GM12801 (cell line): ENCODE data around the gene SNAP25.

Source experiments
- TF ChIP-seq, protein P1 (sequence below): IDR thresholded peaks from one replicate; pipeline ENCODE4 v1.5.1; 2011; ENCODE audit warnings: control low read depth; ENCODE audit not compliant: insufficient read length; ENCODE audit errors: extremely low read depth

The SNAP25 gene

DNA sequence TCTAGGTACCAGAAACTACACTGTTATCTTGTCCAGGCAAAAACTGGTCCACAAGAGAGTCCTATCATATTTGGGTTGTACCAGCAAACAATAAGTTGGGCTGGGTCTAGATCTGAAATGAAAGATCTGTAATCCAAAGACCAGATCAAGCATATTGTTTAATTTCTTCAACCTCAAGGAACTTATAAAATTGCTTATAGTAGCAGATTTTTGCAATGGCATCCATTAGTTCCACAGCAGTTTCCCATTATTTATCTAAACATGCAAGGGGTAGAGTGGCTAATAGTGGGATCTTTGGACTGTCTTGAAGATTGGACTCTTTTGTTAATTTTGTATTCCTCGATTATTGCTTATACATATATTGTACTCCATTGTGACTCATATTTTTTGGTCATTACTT, 40.5 kb upstream of the SNAP25 start:
- TF ChIP-seq, protein P1, sequence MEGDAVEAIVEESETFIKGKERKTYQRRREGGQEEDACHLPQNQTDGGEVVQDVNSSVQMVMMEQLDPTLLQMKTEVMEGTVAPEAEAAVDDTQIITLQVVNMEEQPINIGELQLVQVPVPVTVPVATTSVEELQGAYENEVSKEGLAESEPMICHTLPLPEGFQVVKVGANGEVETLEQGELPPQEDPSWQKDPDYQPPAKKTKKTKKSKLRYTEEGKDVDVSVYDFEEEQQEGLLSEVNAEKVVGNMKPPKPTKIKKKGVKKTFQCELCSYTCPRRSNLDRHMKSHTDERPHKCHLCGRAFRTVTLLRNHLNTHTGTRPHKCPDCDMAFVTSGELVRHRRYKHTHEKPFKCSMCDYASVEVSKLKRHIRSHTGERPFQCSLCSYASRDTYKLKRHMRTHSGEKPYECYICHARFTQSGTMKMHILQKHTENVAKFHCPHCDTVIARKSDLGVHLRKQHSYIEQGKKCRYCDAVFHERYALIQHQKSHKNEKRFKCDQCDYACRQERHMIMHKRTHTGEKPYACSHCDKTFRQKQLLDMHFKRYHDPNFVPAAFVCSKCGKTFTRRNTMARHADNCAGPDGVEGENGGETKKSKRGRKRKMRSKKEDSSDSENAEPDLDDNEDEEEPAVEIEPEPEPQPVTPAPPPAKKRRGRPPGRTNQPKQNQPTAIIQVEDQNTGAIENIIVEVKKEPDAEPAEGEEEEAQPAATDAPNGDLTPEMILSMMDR: no peak

DNA sequence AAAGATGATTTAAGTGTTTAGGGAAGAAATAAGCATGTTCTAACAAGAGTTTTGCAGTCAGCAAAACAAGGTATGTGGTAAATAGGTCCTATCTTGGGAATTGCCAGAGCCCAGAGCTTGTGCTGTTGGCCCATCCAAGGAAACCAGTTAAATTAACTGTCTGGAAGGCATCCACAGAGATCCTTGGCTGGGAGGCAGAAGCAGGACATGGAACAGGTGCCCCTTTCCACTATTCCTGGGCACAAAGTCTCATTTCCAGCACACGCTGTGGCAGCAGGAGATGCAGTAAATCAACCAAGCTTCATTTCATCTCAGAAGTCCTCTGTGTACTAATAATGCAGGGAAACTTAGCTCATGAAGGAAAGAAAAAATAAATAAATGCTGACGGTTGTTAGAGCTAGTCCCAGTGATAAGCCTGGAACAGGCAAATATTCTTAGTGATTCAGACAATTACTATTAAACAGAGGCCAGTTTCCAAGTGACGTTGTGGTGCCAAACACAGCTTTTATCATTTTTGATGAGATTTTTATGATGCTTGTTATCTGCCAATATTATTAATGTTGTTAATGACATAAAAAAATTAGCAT, 39.8 kb upstream of the SNAP25 start:
- TF ChIP-seq, protein P1: no peak

DNA sequence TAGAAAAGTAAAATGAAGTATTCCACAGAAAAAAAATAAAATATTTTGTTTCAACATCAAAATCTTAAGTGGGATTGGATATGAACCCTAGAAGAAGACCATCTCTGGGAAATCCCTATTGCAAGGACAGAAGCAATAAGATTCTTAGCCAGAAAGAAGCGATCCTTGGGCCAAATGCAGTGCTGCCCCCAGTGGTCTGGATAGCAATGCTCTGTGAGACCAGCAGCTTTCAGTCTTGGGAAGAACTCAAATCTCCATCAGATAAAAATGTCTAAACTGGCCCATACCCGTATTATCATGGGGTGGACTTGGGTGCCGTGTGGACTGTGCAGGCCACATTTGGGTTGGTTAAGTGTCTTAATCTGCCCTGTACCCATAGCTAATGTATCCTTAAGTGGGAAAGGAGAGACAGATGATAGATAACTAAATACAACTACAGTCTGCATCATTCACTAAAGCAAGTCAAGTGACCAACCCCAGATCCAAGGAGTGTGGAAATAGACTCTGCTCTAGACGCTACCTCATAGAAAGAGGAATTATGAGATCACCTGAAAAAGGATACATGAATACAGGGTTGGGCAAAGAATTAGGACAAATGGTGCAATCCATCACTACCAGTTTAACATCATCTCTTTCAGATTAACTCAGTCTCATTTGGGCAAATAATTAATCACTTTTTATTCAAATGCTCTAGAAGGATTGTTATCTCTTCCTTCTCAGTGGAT, 38.9 kb upstream of the SNAP25 start:
- TF ChIP-seq, protein P1: no peak

DNA sequence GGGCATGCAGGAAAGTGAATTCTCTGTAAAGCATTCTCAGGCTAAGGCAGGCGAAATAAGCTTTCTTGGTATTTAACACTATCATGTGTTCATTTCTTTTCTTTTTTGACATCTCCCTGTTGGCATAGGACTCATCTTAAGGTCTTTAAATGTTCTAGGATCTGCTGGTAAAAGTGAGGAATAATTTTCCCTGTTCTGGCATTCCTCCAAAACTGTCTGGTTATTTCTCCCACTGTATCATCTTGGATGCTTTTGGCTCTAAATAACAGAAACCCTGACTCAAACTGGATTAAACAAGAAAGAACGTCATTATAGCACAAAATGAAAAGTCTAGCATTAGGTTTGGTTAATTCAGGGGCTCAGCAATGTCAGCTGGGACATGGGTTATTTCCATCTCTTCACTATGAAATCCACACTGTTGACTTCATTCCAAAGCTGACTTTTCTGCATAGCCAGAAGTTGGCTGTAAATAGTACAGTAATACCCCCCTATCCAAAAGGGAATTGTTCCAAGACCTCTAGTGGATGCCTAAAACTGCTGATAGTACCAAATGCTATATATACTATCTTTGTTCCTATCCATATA, 37.9 kb upstream of the SNAP25 start:
- TF ChIP-seq, protein P1: no peak

DNA sequence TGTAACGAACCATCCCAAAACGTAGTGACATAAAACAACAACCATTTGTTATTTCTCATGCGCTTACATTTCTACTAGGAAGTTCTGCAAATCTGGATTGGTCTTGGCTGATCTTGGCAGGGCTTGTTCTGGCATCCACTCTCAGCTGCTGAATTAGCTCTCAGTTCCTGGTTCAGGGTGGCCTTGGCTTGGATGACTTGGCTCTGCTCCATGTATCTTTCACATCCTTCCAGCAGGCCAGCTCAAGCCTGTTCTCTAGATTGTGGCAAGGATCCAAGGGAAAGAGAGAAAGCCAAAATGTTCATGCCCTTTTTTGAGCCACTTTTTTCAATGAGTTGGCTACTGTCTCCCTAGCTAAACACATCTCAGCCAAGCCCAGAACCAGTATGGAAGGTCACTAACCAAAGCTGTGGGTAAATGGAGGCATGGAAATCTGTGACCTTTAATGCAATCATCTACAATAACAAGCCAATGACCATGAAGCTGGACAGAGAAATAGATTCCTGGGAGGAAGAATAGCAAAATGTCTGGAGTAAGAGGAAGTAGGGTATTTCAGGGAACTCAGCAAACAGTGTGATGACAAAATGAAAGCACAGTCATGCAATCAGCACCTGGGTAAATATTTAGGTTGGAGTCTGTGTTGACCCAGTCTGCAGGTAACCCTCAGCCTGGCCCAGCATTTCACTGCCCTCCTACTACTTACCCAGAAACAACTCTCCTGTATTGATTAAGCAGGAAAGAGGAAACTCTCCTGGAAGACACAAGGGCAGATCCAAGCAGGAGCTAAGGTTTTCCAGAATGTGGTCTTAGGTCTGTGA, 32.7 kb upstream of the SNAP25 start:
- TF ChIP-seq, protein P1: no peak

DNA sequence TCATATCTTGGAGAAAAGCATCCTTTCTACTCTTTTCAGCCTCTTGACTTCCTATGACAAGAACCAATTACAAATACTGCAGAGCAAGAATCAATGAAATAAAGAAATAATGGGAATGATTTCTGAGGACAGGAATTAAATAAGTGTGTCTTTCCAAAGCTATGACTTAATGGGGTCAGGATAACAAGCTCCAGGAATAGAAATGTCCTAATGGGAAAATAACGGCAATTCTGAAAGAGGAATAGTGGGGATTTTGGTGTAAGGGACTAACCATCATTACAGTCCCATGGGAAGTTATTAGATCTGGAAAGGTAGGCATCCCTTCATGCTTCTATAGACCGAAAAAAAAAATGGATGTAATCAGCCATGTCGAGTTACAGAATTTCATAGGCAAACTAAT, 28.2 kb upstream of the SNAP25 start:
- TF ChIP-seq, protein P1: no peak

DNA sequence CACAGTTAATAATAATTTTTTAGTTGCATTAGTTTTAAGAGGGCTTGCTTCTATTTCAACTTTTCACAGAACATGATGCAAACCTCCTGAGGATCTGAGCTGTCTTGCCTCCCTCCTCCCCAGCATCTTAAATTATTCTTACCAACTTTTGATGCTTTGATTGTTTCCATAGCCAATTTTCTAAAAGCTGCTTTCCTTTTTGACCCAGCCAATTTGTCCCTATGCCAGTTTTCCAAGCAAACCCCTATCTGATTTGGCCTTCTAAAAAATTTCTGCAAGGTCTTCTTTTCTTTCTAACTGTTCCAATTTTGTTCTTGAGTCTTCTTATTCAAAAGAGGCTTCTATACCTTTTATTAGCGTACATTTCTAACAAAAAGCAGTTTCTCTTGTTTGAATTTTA, 26.5 kb upstream of the SNAP25 start:
- TF ChIP-seq, protein P1: no peak
